Spleen (tissue), 7 donors: Measurements from ENCODE around the gene ANO1.

ENCODE experiments used
- CTCF ChIP-seq, 11 experiments: fragments of 200-600 bp in 7 of 11; fragments of 450-650 bp in 4 of 11; sonication (generic) in 4 of 11; IDR thresholded peaks in 8 of 11; conservative IDR thresholded peaks in 3 of 11; 1 replicate in 7 of 11; 2 replicates in 4 of 11; pipeline versions ENCODE4 v1.4.0 to v1.8.0; 2016 to 2021; ENCODE audit warnings: antibody characterized with exemption in 11 of 11, inconsistent platforms in 4 of 11, mild to moderate bottlenecking in 1 of 11
- POLR2A ChIP-seq, 3 donors: fragments of 450-650 bp; IDR thresholded peaks; one replicate each; pipeline ENCODE4 v1.5.1; 2017; ENCODE audit warnings: antibody characterized with exemption in 3 of 3, mild to moderate bottlenecking in 1 of 3
- donor health status: DM: no; HTN: no; CAD: no; lungs with moderate emphysema.
- donor health status: DM: no; HTN: no; CAD: no.
- donor health status: DM: no; HTN: no; CAD: no.

- TF ChIP-seq CTCF (IDR thresholded peaks at IDR 0.05 in 8 of 11, conservative IDR thresholded peaks at IDR 0.05 in 3 of 11) (no peak), POLR2A (IDR thresholded peaks at IDR 0.05) (no peak)
Measured at GRCh38 chr11:70032470-70032795, 45.7 kb upstream of the ANO1 start.
